HepG2 (cell line): ENCODE measurements around the gene ZNF19. TPM values are rescaled to one million over a fixed set of nuclear protein-coding genes. Genes with fewer than 3 reads are reported as not detected.
A peak's percentile ranks its signal among the peaks of the same experiment; 100 is the strongest.

Source experiments
- BRCA1 ChIP-seq: sonication (generic); formaldehyde crosslinking; IDR thresholded peaks from 2 replicates; pipeline ENCODE4 v1.4.0; 2020; ENCODE audit warnings: missing genetic modification reagents
- HNF4G ChIP-seq, 2 experiments: sonication (generic) in 1 of 2; formaldehyde crosslinking in 1 of 2; IDR thresholded peaks; 2 replicates each; pipeline versions ENCODE4 v1.4.0 to v1.6.1; 2011 to 2020; ENCODE audit warnings: borderline replicate concordance in 2 of 2, low read depth in 2 of 2, mild to moderate bottlenecking in 2 of 2, low read length in 1 of 2, missing genetic modification reagents in 1 of 2, moderate library complexity in 1 of 2
- HNRNPLL ChIP-seq: fragments of 200-400 bp; formaldehyde crosslinking; IDR thresholded peaks from 2 replicates; pipeline ENCODE4 v1.6.1; 2017; ENCODE audit warnings: mild to moderate bottlenecking, low read depth, low read length; ENCODE audit not compliant: poor library complexity, severe bottlenecking
- ISX ChIP-seq: sonication (generic); formaldehyde crosslinking; conservative IDR thresholded peaks from 2 replicates; pipeline ENCODE4 v1.5.0; 2020; ENCODE audit warnings: missing genetic modification reagents
- KAT7 ChIP-seq: IDR thresholded peaks from 2 replicates; pipeline ENCODE4 v1.6.1; 2018; ENCODE audit warnings: borderline replicate concordance, missing compliant biosample characterization
- SMAD3 ChIP-seq: sonication (generic); formaldehyde crosslinking; IDR thresholded peaks from 2 replicates; pipeline ENCODE4 v1.4.0; 2020; ENCODE audit warnings: missing genetic modification reagents
- SNAPC4 ChIP-seq: sonication (generic); formaldehyde crosslinking; IDR thresholded peaks from 2 replicates; pipeline ENCODE4 v1.4.0; 2020; ENCODE audit warnings: mild to moderate bottlenecking, missing genetic modification reagents
- ZFP90 ChIP-seq: sonication (generic); formaldehyde crosslinking; IDR thresholded peaks from 2 replicates; pipeline ENCODE4 v1.8.0; 2022; ENCODE audit warnings: missing genetic modification reagents, mild to moderate bottlenecking, inconsistent platforms, borderline replicate concordance
- ZNF296 ChIP-seq: sonication (generic); formaldehyde crosslinking; conservative IDR thresholded peaks from 2 replicates; pipeline ENCODE4 v1.5.0; 2020; ENCODE audit warnings: mild to moderate bottlenecking, missing genetic modification reagents
- ZNF607 ChIP-seq: sonication (generic); formaldehyde crosslinking; IDR thresholded peaks from 2 replicates; pipeline ENCODE4 v1.5.1; 2020; ENCODE audit warnings: missing genetic modification reagents, mild to moderate bottlenecking, borderline replicate concordance
- ZNF770 ChIP-seq: sonication (generic); formaldehyde crosslinking; IDR thresholded peaks from 2 replicates; pipeline ENCODE4 v1.5.0; 2020; ENCODE audit warnings: mild to moderate bottlenecking, missing genetic modification reagents
- ZSCAN21 ChIP-seq: sonication (generic); formaldehyde crosslinking; IDR thresholded peaks from 2 replicates; pipeline ENCODE4 v1.8.0; 2022; ENCODE audit warnings: mild to moderate bottlenecking, missing genetic modification reagents, moderate library complexity, borderline replicate concordance
- polyA plus RNA-seq, 8 experiments: library from polyadenylated mRNA; depleted of rRNA in 3 of 8; stranded (reverse) in 7 of 8; unstranded in 1 of 8; fragments of >200 nt; fragmentation: Illumina TruSeq in 4 of 8; extraction: Trizol in 4 of 8; gene quantifications; 2 replicates each; pipeline versions ENCODE4 v1.2.1 to v1.2.3, GENCODE V29; 2011 to 2016; ENCODE audit warnings: low read depth in 4 of 8, missing spikeins in 1 of 8, mixed read lengths in 1 of 8; ENCODE audit not compliant: insufficient read depth in 1 of 8
- total RNA-seq, 5 experiments: library from RNA; depleted of rRNA; stranded (reverse); fragments of >200 nt; fragmentation: Illumina TruSeq; extraction: Trizol; gene quantifications; 2 replicates each; pipeline ENCODE4 v1.2.3, GENCODE V29; 2016; ENCODE audit warnings: low read depth in 1 of 5
- TF ChIP-seq, protein P1 (sequence below): sonication (generic); formaldehyde crosslinking; IDR thresholded peaks from 2 replicates; pipeline ENCODE4 v1.4.0; 2020; ENCODE audit warnings: missing genetic modification reagents
- TF ChIP-seq, protein P2 (sequence below): IDR thresholded peaks from 2 replicates; pipeline ENCODE4 v1.6.1; 2016; ENCODE audit warnings: missing compliant biosample characterization, missing genetic modification reagents, borderline replicate concordance

ZNF19 gene
- total and polyA plus RNA-seq, 2 of the 13 experiments (the other 11 are each of a cell fraction or from before 2014, with no cell fraction given): 3.2 to 5.8 TPM

- TF ChIP-seq ZFP90 (0 out of 2 replicates have a peak, but pooled peaks have one; percentile 18), ZSCAN21 (CRISPR knock-in tag) (peak; percentile 84), HNRNPLL (peak; percentile 68), SMAD3 (CRISPR knock-in tag) (peak; percentile 65; the same call in 1 of the 2 replicates), BRCA1 (0 out of 2 replicates have a peak, but pooled peaks have one; percentile 74), ZNF770 (CRISPR knock-in tag) (0 out of 2 replicates have a peak, but pooled peaks have one; percentile 39), KAT7 (CRISPR knock-in tag) (peak; percentile 90), ZNF296 (CRISPR knock-in tag) (0 out of 2 replicates have a peak, but pooled peaks have one; percentile 56), ISX (no peak), HNF4G (IDR thresholded peaks at IDR 0.05; ENCODE audit: borderline replicate concordance, low read depth, low read length) (peak; percentile 29; the same call in 1 of the 2 replicates), HNF4G (CRISPR knock-in tag; IDR thresholded peaks at IDR 0.05; ENCODE audit: borderline replicate concordance, low read depth) (0 out of 2 replicates have a peak, but pooled peaks have one; percentile 55), ZNF607 (CRISPR knock-in tag) (no peak), SNAPC4 (CRISPR knock-in tag) (no peak; the same call in 1 of the 2 replicates)
- TF ChIP-seq, protein P1, sequence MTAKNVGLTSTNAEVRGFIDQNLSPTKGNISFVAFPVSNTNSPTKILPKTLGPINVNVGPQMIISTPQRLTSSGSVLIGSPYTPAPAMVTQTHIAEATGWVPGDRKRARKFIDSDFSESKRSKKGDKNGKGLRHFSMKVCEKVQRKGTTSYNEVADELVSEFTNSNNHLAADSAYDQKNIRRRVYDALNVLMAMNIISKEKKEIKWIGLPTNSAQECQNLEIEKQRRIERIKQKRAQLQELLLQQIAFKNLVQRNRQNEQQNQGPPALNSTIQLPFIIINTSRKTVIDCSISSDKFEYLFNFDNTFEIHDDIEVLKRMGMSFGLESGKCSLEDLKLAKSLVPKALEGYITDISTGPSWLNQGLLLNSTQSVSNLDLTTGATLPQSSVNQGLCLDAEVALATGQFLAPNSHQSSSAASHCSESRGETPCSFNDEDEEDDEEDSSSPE (CRISPR knock-in tag): no peak
- TF ChIP-seq, protein P2, sequence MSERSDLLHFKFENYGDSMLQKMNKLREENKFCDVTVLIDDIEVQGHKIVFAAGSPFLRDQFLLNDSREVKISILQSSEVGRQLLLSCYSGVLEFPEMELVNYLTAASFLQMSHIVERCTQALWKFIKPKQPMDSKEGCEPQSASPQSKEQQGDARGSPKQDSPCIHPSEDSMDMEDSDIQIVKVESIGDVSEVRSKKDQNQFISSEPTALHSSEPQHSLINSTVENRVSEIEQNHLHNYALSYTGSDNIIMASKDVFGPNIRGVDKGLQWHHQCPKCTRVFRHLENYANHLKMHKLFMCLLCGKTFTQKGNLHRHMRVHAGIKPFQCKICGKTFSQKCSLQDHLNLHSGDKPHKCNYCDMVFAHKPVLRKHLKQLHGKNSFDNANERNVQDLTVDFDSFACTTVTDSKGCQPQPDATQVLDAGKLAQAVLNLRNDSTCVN (CRISPR knock-in tag): peak; percentile 74
Measured at GRCh38 chr16:71484006-71484893, 4.9 kb downstream of the ZNF19 start (continued).
